ENCODE measurements around the gene DUSP16. TPM values are rescaled to one million over a fixed set of nuclear protein-coding genes. Genes with fewer than 3 reads are reported as not detected.

The DUSP16 gene
- total RNA-seq, 2 donors from 2014 or later, result 9.6 to 18.7 TPM

GRCh38 chr12:12465522-12465921 is 97.1 kb downstream of the DUSP16 start:
- Histone ChIP-seq H3K27me3 (no peaks in the 10 kb centered on the region), H3K36me3 (no peaks in the 10 kb centered on the region), H3K27ac (no peak overlapping the region), H3K9me3 (no peaks in the 10 kb centered on the region), H3K4me1 (no peaks in the 10 kb centered on the region), H3K4me3 (no peak overlapping the region)
- DNase-seq (ENCODE audit: low spot score), result no peak
- no peak for TF ChIP-seq CTCF (IDR thresholded peaks at IDR 0.05)

- H3K4me1 ChIP-seq, result no peaks in the 10 kb centered on the region
- no peak overlapping the region for H3K4me3 ChIP-seq
- H3K27ac ChIP-seq, result no peak overlapping the region
- H3K9me3 ChIP-seq, result no peaks in the 10 kb centered on the region
- no peaks in the 10 kb centered on the region for H3K27me3 ChIP-seq
- no peak for TF ChIP-seq CTCF (IDR thresholded peaks at IDR 0.05)
- H3K36me3 ChIP-seq, result no peaks in the 10 kb centered on the region
- no peak for DNase-seq (ENCODE audit: low spot score)
These were observed 100.7 kb downstream of the DUSP16 start for GRCh38 chr12:12461923-12462315.

- DNase-seq (ENCODE audit: low spot score), result no peak
These were observed 101.4 kb downstream of the DUSP16 start for GRCh38 chr12:12460935-12461922.

DNA sequence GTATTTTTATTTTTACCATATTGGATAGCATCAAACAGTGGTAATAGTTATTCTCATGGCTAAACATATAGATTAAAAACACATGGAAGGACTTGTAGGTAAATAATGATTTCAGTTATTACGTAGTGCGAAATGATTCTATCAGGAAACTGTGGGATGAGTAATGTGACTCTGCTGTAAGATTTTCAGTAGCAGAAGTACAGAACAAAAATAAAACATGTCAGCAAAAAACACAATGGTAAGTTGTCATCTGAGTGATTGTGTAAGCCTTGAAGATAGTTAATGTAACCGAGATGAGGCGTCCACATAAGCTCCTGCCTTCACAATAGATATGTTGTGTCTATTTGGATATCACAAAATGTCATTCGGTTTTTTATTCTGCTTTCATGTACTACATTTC is 106.0 kb downstream of the DUSP16 start:
- no peak overlapping the region for H3K27ac ChIP-seq
- DNase-seq (ENCODE audit: low spot score), result no peak
- H3K27me3 ChIP-seq, result no peaks in the 10 kb centered on the region
- TF ChIP-seq CTCF (IDR thresholded peaks at IDR 0.05), result no peak
- H3K9me3 ChIP-seq, result no peaks in the 10 kb centered on the region
- no peak overlapping the region for H3K4me3 ChIP-seq
- no peaks in the 10 kb centered on the region for H3K36me3 ChIP-seq
- no peaks in the 10 kb centered on the region for H3K4me1 ChIP-seq

More at GRCh38 chr12:12460935-12461922, 101.4 kb downstream of the DUSP16 start:
- H3K4me1 ChIP-seq, result no peaks in the 10 kb centered on the region
- H3K27me3 ChIP-seq, result no peaks in the 10 kb centered on the region
- TF ChIP-seq CTCF (IDR thresholded peaks at IDR 0.05), result no peak
- H3K4me3 ChIP-seq, result no peak overlapping the region
- no peak overlapping the region for H3K27ac ChIP-seq
- H3K9me3 ChIP-seq, result no peaks in the 10 kb centered on the region
- H3K36me3 ChIP-seq, result no peaks in the 10 kb centered on the region

DNA sequence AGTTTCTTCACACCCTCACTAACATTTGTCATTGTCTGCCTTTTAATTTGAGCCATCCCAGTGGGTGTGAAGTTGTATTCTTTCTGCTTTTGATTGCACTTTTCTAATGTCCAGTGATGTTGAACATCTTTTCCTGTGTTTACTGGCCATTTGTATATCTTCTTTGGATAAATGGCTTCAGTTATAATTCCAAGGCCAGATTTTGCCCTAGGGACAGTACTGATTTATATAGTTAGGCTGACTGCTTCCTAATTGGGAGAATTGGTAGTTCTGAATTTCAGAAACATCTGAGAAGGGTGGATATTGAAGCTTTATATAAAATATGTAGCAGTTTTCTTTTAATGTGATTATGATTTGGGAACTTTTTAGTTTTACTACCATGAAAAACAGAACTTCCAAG is 108.3 kb downstream of the DUSP16 start:
- H3K4me1 ChIP-seq, result no peaks in the 10 kb centered on the region
- H3K36me3 ChIP-seq, result no peaks in the 10 kb centered on the region
- no peak overlapping the region for H3K27ac ChIP-seq
- no peaks in the 10 kb centered on the region for H3K27me3 ChIP-seq
- no peak overlapping the region for H3K4me3 ChIP-seq
- no peak for TF ChIP-seq CTCF (IDR thresholded peaks at IDR 0.05)
- no peak for DNase-seq (ENCODE audit: low spot score)
- no peaks in the 10 kb centered on the region for H3K9me3 ChIP-seq

Measured in right atrium auricular region (tissue), 2 donors.